Measurements from ENCODE around the gene PSTK.

PSTK gene

DNA sequence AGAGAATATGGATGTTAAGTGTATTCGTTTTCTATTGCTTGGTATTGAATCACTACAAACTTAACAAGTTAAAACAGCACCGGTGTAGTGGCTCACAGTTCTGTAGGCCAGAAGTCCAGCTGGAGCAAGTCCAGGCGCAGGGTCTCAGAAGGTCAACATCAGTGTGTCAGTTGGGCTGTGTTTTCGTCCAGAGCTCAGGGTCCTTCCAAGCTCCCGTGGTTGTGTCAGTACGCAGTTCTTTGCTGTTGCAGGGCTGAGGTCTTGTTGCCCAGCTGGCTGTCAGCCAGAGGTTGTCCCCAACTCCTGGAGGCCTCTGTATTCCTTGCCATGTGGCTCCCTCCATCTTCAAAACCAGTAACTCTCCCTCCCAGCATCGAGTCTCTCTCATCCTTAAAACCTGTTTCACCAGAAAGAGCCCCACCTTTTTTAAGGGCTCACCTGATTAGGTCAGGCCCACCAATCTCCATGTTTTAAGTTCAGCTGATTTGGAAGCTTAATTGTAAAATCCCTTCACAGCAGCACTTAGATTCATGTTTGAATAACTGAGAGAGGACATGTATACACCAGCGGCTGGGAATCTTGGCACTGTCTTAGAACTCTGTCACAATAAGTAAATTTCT is 55.4 kb downstream of the PSTK start:
- H2AFZ ChIP-seq (ENCODE audit: low read depth, low read length), result no peak overlapping the region
- H4K20me1 ChIP-seq (ENCODE audit: insufficient read depth, low read length), result no peaks in the 10 kb centered on the region
- no peaks in the 10 kb centered on the region for H3K9me3 ChIP-seq (ENCODE audit: insufficient read depth, low read length, severe bottlenecking)
- no peak overlapping the region for H3K27ac ChIP-seq (ENCODE audit: low read length)
- H3K36me3 ChIP-seq (ENCODE audit: insufficient read depth, low read length), result peaks cover 15% of the 10 kb centered on the region; the same call in 1 of the 2 replicates
- no peak overlapping the region for H3K9ac ChIP-seq (ENCODE audit: low read depth, low read length)
- DNase-seq, result no peak
- TF ChIP-seq EZH2 (IDR thresholded peaks at IDR 0.05; ENCODE audit: borderline replicate concordance, low read depth, low read length, severe bottlenecking) (no peak), CTCF (IDR thresholded peaks at IDR 0.05; ENCODE audit: borderline replicate concordance, extremely low read depth, low read length, poor library complexity, severe bottlenecking) (no peak)
- H3K4me1 ChIP-seq (ENCODE audit: insufficient read depth, low read length), result no peaks in the 10 kb centered on the region
- H3K79me2 ChIP-seq (ENCODE audit: insufficient read depth, low read length), result no peaks in the 10 kb centered on the region
- H3K27me3 ChIP-seq (ENCODE audit: insufficient read depth, low read length, poor library complexity), result no peaks in the 10 kb centered on the region
- ATAC-seq (ENCODE audit: insufficient read depth, low read depth), result no peak
- H3K4me2 ChIP-seq (ENCODE audit: insufficient read depth, low read length), result no peak overlapping the region
- no peak overlapping the region for H3K4me3 ChIP-seq (ENCODE audit: low read depth in 1 of 2, low read length in 2 of 2)

DNA sequence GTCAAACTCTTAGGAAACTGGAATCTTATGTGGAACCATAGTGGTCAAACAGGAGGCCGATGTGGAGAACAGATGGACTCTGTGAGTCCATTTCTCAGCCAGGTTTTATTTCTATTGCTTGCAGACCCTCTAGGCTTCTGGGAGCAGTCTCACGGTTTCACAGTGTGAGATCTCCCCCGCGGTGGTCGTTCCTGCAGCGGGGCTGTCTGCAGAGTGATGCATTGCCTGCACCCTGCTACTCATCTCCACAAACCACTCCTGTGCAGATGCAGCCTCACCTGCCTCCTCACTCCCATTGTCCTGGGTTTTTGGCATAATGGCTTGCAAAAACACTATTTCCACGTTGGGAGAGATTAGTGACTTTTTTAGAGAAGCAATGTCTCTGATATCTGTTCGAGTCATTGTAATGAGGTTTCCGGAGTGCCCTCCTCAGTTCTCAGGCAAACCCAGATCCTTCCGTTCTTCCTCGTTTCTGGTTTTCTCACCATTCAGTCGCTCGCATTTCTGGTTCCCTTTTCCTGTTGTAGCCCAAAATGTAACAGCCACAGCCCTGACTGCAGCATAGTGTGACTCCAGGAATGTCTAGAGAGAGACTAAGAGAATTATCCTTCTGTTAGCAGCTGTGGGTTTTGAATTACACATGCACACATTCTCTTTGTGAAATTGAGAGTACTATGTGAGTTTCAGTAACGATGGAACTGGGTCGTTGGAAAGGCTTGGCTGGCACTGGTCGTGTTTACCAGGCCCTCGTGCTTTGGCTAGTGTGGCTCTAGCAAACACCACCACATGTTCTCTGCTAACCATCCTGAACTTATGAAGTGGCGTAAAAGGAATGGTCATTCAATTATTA is 58.8 kb downstream of the PSTK start:
- Histone ChIP-seq H3K9ac (ENCODE audit: low read depth, low read length) (no peak overlapping the region), H3K9me3 (ENCODE audit: insufficient read depth, low read length, severe bottlenecking) (no peaks in the 10 kb centered on the region), H3K4me1 (ENCODE audit: insufficient read depth, low read length) (no peaks in the 10 kb centered on the region), H3K27ac (ENCODE audit: low read length) (no peak overlapping the region), H3K4me3 (ENCODE audit: low read depth in 1 of 2, low read length in 2 of 2) (no peak overlapping the region), H4K20me1 (ENCODE audit: insufficient read depth, low read length) (no peaks in the 10 kb centered on the region), H3K79me2 (ENCODE audit: insufficient read depth, low read length) (no peaks in the 10 kb centered on the region), H3K27me3 (ENCODE audit: insufficient read depth, low read length, poor library complexity) (no peaks in the 10 kb centered on the region), H2AFZ (ENCODE audit: low read depth, low read length) (no peak overlapping the region), H3K4me2 (ENCODE audit: insufficient read depth, low read length) (no peak overlapping the region), H3K36me3 (ENCODE audit: insufficient read depth, low read length) (peaks cover 18% of the 10 kb centered on the region; the same call in 1 of the 2 replicates)
- DNase-seq (no peak), ATAC-seq (ENCODE audit: insufficient read depth, low read depth) (no peak)
- TF ChIP-seq EZH2 (IDR thresholded peaks at IDR 0.05; ENCODE audit: borderline replicate concordance, low read depth, low read length, severe bottlenecking), result no peak
- no peak for TF ChIP-seq CTCF (IDR thresholded peaks at IDR 0.05; ENCODE audit: borderline replicate concordance, extremely low read depth, low read length, poor library complexity, severe bottlenecking)

- H3K9ac ChIP-seq (ENCODE audit: low read depth, low read length), result no peak overlapping the region
- TF ChIP-seq EZH2 (IDR thresholded peaks at IDR 0.05; ENCODE audit: borderline replicate concordance, low read depth, low read length, severe bottlenecking), result no peak
- no peak for TF ChIP-seq CTCF (IDR thresholded peaks at IDR 0.05; ENCODE audit: borderline replicate concordance, extremely low read depth, low read length, poor library complexity, severe bottlenecking)
- no peak for ATAC-seq (ENCODE audit: insufficient read depth, low read depth)
- H3K9me3 ChIP-seq (ENCODE audit: insufficient read depth, low read length, severe bottlenecking), result no peaks in the 10 kb centered on the region
- peaks cover 18% of the 10 kb centered on the region; the same call in 1 of the 2 replicates for H3K36me3 ChIP-seq (ENCODE audit: insufficient read depth, low read length)
- H3K4me2 ChIP-seq (ENCODE audit: insufficient read depth, low read length), result no peak overlapping the region
- H3K27ac ChIP-seq (ENCODE audit: low read length), result no peak overlapping the region
- no peak overlapping the region for H2AFZ ChIP-seq (ENCODE audit: low read depth, low read length)
- H3K79me2 ChIP-seq (ENCODE audit: insufficient read depth, low read length), result no peaks in the 10 kb centered on the region
- no peaks in the 10 kb centered on the region for H4K20me1 ChIP-seq (ENCODE audit: insufficient read depth, low read length)
- no peak for DNase-seq
- H3K4me3 ChIP-seq (ENCODE audit: low read depth in 1 of 2, low read length in 2 of 2), result no peak overlapping the region
- H3K4me1 ChIP-seq (ENCODE audit: insufficient read depth, low read length), result no peaks in the 10 kb centered on the region
- H3K27me3 ChIP-seq (ENCODE audit: insufficient read depth, low read length, poor library complexity), result no peaks in the 10 kb centered on the region
These were observed 59.4 kb downstream of the PSTK start for GRCh38 chr10:123039632-123039930.
